Activated T-cell treated with anti-CD3 and anti-CD28 coated beads for 4 hours (primary cell): ENCODE measurements around the gene ST6GALNAC5.

Experiments used
- DNase-seq: peaks from one replicate; pipeline ENCODE4 v3.0.0-alpha.2; 2020

The ST6GALNAC5 gene

GRCh38 chr1:77015748-77016341, 148.6 kb downstream of the ST6GALNAC5 start:
- DNase-seq = no peak

DNA sequence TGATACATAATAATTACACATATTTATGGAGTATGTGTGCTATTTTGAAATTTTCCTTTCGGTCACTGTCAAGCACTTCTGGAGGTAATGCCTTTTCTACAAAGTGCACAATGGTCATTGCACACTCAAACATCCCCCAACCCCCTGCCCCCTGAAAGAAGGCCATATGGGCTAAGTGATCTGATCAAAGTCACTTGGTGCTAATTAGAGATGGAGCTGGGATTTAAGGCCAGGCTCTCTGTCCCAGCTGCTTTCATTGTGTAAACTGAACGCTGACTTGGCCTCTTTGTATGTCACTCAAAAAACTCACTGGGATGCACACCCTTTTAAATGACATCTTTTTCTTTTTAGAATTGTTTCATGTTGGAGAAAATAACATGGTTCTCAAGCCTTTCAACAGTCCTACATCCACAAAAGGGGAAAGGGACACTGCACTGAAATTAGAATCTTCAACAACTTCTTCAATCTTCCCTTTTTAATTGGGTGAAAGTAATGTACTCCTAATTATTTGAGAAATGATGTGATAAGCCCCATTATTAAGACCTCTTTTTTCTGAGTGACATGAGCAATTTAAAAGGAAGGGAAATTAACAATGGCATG, 149.2 kb downstream of the ST6GALNAC5 start:
- no peak for DNase-seq

DNA sequence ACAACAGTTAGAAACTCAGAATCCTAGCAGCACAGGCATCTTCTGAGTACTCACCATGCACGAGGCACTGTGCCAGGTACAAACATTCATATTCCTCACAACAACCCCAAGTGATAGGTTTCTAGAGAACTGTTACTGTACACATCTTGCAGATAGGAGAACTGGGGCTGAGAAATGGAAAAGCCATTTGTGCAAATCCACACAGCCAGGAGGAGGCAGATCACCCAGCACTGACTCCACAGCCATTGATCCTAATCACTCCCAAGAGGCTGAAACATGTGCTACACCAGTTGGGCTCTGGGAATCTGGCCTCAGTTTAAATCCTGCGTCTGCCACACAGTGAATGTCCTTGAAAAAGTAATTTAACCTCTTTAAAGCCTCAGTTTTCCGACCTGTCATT, 151.0 kb downstream of the ST6GALNAC5 start:
- no peak for DNase-seq

DNA sequence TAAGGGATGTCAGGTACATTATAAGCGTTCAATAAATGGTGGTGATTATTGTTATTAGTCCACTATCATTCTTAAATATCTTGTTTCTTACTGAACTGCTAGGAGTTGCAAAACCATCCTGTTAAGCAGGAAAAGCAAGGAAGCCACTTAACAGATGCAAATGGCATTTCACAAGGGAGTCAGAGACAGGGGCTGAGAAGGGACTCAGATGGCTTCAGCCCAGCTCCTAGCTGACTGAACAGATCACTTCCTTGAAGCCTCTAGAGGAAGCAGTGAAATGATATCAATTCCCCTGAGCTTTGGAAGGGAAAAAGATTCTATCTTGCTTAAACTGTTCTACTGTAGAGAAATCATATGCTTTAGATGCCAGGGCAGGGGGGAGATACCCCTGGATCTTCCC, 151.5 kb downstream of the ST6GALNAC5 start:
- DNase-seq = no peak

GRCh38 chr1:77021732-77022131, 154.5 kb downstream of the ST6GALNAC5 start:
- no peak for DNase-seq

GRCh38 chr1:77024500-77024899, 157.2 kb downstream of the ST6GALNAC5 start:
- DNase-seq = no peak

- no peak for DNase-seq
Measured at GRCh38 chr1:77025599-77025998, 158.3 kb downstream of the ST6GALNAC5 start.

- DNase-seq = no peak
Measured at GRCh38 chr1:77026135-77026534, 158.9 kb downstream of the ST6GALNAC5 start.

- no peak for DNase-seq
Measured at GRCh38 chr1:77026640-77027039, 159.4 kb downstream of the ST6GALNAC5 start.

DNA sequence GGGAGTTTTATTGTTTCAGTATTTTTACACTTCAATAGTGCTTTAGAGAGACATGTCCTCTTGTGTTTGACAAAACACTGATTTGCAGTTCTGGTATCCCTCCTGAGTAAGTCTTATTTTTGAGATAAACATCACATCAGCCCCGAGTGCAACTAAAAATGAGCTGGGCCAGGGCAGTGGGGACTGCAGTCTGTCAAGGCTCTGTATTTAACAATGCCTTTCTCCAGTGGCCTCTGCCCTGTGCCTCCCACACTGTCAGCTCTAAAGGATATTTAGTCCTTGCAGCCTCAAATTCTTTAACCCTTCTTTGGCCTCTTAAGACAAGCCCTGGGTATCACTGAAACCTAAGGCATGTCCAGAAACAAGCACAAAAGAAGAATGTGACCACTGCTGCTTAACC, 160.6 kb downstream of the ST6GALNAC5 start:
- DNase-seq = no peak

- no peak for DNase-seq
Measured at GRCh38 chr1:77030401-77031105, 163.3 kb downstream of the ST6GALNAC5 start.

- DNase-seq = no peak
Measured at GRCh38 chr1:77031106-77031662, 163.9 kb downstream of the ST6GALNAC5 start.

DNA sequence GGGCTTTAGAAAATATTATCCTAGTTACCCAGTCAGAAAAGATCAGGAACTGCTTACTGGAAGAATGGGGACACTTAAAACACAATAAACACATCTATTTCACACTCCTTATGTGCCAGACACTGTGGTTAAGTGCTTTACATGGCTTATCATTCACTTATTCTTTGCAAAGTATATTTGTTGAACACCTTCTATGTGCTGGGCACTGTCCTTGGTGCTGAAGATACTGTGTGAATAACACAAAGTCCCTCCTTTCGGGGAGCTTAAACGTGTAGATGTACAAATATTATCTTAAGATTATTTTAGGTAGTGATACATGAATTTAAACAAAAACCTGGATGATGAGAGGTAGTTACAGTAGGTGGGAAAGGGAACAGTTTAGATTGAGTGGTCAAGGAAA, 169.3 kb downstream of the ST6GALNAC5 start:
- DNase-seq = no peak

- no peak for DNase-seq
Measured at GRCh38 chr1:77037038-77037437, 169.8 kb downstream of the ST6GALNAC5 start.

DNA sequence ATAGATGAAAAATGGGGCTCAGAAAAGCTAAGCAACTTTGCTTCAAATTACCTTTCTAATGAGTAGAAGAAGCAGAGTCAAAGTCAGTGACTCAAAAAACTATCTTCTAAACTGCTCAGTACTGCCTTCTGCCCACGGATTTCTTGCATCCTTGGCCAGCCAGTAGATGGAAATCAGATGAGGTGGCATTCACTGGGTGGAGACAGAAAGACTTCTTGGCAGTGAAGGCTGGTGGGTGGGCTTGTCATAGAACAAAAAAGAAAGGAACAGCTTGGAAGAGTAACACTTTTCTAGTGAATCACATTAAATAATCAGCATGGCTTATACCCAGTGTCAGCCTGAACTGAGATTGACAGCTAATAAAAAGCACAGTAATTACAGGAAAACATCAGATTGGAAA, 170.7 kb downstream of the ST6GALNAC5 start:
- no peak for DNase-seq

DNA sequence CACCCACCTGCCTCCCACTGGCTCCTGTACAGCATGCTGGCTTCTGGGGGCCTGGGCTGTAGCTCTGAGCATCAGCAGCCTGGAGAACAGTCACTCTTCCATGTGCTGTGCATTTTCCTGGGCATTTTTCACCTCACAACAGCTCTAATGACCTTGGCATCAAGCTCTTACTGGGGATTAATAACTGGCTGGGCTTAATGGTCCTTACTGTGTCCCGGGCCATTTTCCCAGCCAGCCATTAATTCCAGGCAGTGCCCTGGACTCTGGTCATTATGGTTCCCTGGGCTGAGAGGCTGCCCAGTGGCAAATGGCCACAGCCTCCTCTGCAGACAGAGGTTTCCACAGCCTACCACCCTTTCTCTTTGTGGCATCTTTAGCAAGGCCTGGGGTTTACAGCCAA, 171.8 kb downstream of the ST6GALNAC5 start:
- no peak for DNase-seq

DNA sequence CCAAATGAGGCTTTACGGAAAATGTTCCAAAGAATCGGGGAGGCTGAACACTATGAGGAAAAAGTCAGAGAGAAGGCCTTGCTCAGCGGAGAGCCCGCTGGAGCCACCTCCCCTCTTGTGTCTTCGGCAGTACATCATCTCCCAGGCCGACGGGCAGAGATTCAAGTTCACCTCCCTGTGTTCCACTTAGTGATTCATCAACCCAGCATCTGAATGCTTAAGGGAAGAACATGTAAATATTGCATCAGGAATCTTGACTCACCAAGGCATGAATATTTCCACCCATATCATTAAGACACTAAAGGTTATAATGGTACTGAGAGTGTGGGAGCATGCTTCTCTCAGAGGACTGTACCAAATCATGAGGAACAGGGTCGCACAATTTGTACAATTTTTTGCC, 172.5 kb downstream of the ST6GALNAC5 start:
- DNase-seq = no peak

DNA sequence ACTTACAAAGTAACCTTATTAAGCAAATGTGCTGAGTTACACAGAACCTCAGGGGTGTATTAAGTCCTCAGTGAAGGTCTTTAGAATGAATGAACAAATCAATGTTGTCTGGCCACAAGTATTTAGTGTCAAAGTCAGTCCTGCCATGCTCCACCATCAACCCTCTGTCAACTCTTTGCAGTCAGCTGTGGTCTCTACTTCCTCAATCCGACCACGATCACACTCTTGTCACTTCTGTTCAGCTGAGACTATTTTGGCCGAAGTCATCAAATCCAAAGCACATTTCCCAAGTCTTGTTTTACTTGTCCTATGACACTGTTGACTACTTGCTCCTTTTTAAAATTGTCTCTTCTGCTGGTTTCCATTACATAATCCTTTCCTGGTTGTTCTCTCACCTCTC, 173.5 kb downstream of the ST6GALNAC5 start:
- no peak for DNase-seq

GRCh38 chr1:77044133-77044849, 177.0 kb downstream of the ST6GALNAC5 start:
- DNase-seq = no peak

DNA sequence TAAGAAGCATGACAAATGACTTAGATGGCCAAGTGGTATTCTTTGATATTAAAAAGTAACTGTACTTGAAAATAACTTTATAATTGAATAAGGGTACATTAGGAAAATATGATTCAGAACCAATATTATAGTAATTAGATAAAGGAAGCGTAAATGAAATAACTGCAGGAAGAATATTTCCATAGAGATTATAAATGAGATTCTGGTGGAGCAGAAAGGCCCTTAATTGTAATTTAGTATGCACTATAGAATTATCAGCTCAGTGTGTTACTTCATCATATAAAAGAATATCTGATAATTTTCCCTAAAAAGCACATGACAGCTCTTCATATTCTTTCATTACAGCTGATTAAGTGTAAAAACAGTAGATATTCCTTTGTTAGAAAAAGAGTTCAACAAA, 180.3 kb downstream of the ST6GALNAC5 start:
- DNase-seq = no peak

GRCh38 chr1:77047978-77048614, 180.8 kb downstream of the ST6GALNAC5 start:
- DNase-seq = no peak

DNA sequence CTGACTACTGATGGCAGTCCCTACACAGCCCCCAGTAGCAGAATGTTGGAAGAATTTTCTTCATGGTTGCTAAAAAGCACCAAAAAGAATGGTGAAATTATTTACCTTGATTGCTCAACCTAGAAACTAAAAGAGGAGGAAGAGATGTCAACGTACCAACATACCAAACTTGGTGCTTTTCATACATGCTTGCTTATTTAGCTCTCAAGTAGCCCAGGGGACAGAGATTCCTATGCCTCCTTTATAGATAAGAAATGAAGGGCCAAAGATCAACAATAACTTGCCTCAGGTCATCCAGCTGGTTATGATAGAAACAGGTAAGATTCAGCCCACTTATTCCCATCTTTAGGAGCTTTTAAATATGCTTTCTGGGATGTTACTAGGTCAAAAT, 181.3 kb downstream of the ST6GALNAC5 start:
- no peak for DNase-seq

DNA sequence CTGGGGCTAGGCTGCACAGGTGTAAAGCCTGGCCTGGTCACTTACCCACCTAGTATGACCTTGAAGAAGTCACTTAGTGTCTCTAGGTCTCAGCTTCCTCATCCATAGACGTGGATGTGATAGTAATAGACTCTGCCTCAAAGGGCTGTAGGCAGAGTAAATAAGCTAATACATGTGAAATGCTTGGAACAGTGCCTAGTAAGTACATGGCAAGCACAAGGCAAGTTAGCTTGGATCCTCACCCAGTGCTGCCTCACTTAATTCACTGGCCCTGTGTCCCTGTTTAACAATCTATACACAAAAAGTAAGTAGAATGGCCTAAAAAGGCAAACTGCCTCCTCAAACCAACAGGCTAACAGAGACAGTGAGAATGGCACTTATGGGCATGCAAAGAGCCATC, 184.1 kb downstream of the ST6GALNAC5 start:
- no peak for DNase-seq
